Astrocyte of the spinal cord (primary cell): ENCODE measurements around the gene BLM.

Experiments
- DNase-seq: peaks from one replicate; pipeline ENCODE4 v3.0.0; 2011; ENCODE audit warnings: low read depth, low spot score
- H3K4me3 ChIP-seq: 2 replicates; pipeline ENCODE4 v1.5.1; 2011; ENCODE audit warnings: low read depth, mild to moderate bottlenecking, low read length, moderate library complexity
- CTCF ChIP-seq: IDR thresholded peaks from 2 replicates; pipeline ENCODE4 v1.5.1; 2012; ENCODE audit warnings: low read depth, mild to moderate bottlenecking, low read length, inconsistent platforms
- in situ Hi-C: cut with HindIII; loops from 2 replicates; pipeline ENCODE4 v1.10.0; 2017; ENCODE audit warnings: low sequenced_read_pairs

Gene BLM

GRCh38 chr15:90761629-90762028 lies 44.5 kb downstream of the BLM start:
- TF ChIP-seq CTCF = no peak
- no peak for DNase-seq
- no peak overlapping the region for H3K4me3 ChIP-seq
- in situ Hi-C loops = no loop called here

GRCh38 chr15:90762109-90762508 lies 45.0 kb downstream of the BLM start:
- DNase-seq = peak; percentile 11
- in situ Hi-C loops = no loop called here
- no peak for TF ChIP-seq CTCF

GRCh38 chr15:90763366-90764099 lies 46.4 kb downstream of the BLM start:
- no peak overlapping the region for H3K4me3 ChIP-seq
- in situ Hi-C loops = no loop called here
- no peak for TF ChIP-seq CTCF
- no peak for DNase-seq

More at GRCh38 chr15:90762109-90762508, 45.0 kb downstream of the BLM start:
- no peak overlapping the region for H3K4me3 ChIP-seq

GRCh38 chr15:90765531-90765930 lies 48.4 kb downstream of the BLM start:
- in situ Hi-C loops = no loop called here

GRCh38 chr15:90765966-90766365 lies 48.8 kb downstream of the BLM start:
- in situ Hi-C loops = no loop called here
- DNase-seq = no peak
- no peak overlapping the region for H3K4me3 ChIP-seq

More at GRCh38 chr15:90765531-90765930, 48.4 kb downstream of the BLM start:
- no peak for DNase-seq
- no peak for TF ChIP-seq CTCF
- no peak overlapping the region for H3K4me3 ChIP-seq

GRCh38 chr15:90769375-90769774 lies 52.2 kb downstream of the BLM start:
- H3K4me3 ChIP-seq = no peak overlapping the region
- DNase-seq = no peak
- in situ Hi-C loops = no loop called here
- TF ChIP-seq CTCF = no peak

More at GRCh38 chr15:90765966-90766365, 48.8 kb downstream of the BLM start:
- TF ChIP-seq CTCF = no peak
